OCI-LY1 (cell line): ENCODE measurements around the gene NID2.

Experiments used
- H2AFZ ChIP-seq: fragments of 200-600 bp; sonication (generic), shearing (Covaris generic); 2 replicates; pipeline ENCODE4 v1.6.0; 2014; ENCODE audit warnings: antibody characterized with exemption, mild to moderate bottlenecking, low read length
- H3F3A ChIP-seq: fragments of 200-600 bp; sonication (generic), shearing (Covaris generic); 2 replicates; pipeline ENCODE4 v1.6.0; 2014; ENCODE audit warnings: mild to moderate bottlenecking, antibody characterized with exemption, low read length, moderate library complexity; ENCODE audit not compliant: insufficient read depth
- H3K27ac ChIP-seq: fragments of 200-600 bp; sonication (generic); 2 replicates; pipeline ENCODE4 v1.5.1; 2014; ENCODE audit warnings: low read length, mixed run types, mild to moderate bottlenecking, low read depth; ENCODE audit not compliant: poor library complexity, severe bottlenecking
- H3K27me3 ChIP-seq: fragments of 200-600 bp; sonication (generic); 2 replicates; pipeline ENCODE4 v1.6.0; 2014; ENCODE audit warnings: antibody characterized with exemption, mild to moderate bottlenecking, low read length, moderate library complexity; ENCODE audit not compliant: insufficient read depth
- H3K36me3 ChIP-seq: fragments of 200-600 bp; sonication (generic); 2 replicates; pipeline ENCODE4 v1.6.1; 2014; ENCODE audit warnings: mild to moderate bottlenecking, antibody characterized with exemption, low read length, moderate library complexity, mixed read lengths; ENCODE audit not compliant: insufficient read depth
- H3K4me1 ChIP-seq: fragments of 200-600 bp; sonication (generic); 2 replicates; pipeline ENCODE4 v1.5.1; 2014; ENCODE audit warnings: mild to moderate bottlenecking, low read length, moderate library complexity; ENCODE audit not compliant: insufficient read depth, severe bottlenecking
- H3K4me2 ChIP-seq: fragments of 200-600 bp; sonication (generic), shearing (Covaris generic); 2 replicates; pipeline ENCODE4 v1.6.1; 2014; ENCODE audit warnings: low read length
- H3K4me3 ChIP-seq: fragments of 200-600 bp; sonication (generic); 2 replicates; pipeline ENCODE4 v1.5.1; 2014; ENCODE audit warnings: low read length, low read depth, mild to moderate bottlenecking, mixed read lengths; ENCODE audit not compliant: poor library complexity, severe bottlenecking
- H3K79me2 ChIP-seq: fragments of 200-600 bp; shearing (Covaris generic); 2 replicates; pipeline ENCODE4 v1.6.1; 2016; ENCODE audit warnings: mixed run types, low read length, mixed read lengths; ENCODE audit not compliant: insufficient read depth
- H3K9ac ChIP-seq: fragments of 200-600 bp; sonication (generic), shearing (Covaris generic); 2 replicates; pipeline ENCODE4 v1.6.1; 2014; ENCODE audit warnings: mild to moderate bottlenecking, low read length, mixed read lengths
- H3K9me2 ChIP-seq: fragments of 200-600 bp; sonication (generic), shearing (Covaris generic); 2 replicates; pipeline ENCODE4 v1.6.1; 2014; ENCODE audit warnings: low read depth, mild to moderate bottlenecking, low read length, mixed read lengths
- H3K9me3 ChIP-seq: fragments of 200-600 bp; shearing (Covaris generic); 2 replicates; pipeline ENCODE4 v1.6.1; 2014; ENCODE audit warnings: low read length, mixed read lengths
- H4K20me1 ChIP-seq: fragments of 200-600 bp; sonication (generic), shearing (Covaris generic); 2 replicates; pipeline ENCODE4 v1.6.0; 2016; ENCODE audit warnings: mild to moderate bottlenecking, low read length; ENCODE audit not compliant: insufficient read depth
- CTCF ChIP-seq: fragments of 200-600 bp; sonication (generic), shearing (Covaris generic); IDR thresholded peaks from 2 replicates; pipeline ENCODE4 v1.5.1; 2017; ENCODE audit warnings: mild to moderate bottlenecking, antibody characterized with exemption, low read length, moderate library complexity, mixed read lengths
- EZH2 ChIP-seq: fragments of 200-600 bp; sonication (generic), shearing (Covaris generic); IDR thresholded peaks from 2 replicates; pipeline ENCODE4 v1.8.0; 2017; ENCODE audit warnings: borderline replicate concordance, mixed run types, mild to moderate bottlenecking, antibody characterized with exemption, low read length, moderate library complexity, mixed read lengths

Gene NID2

GRCh38 chr14:52063052-52063462, 5.8 kb downstream of the NID2 start:
- Histone ChIP-seq H3K4me2 (no peak overlapping the region), H3K36me3 (no peaks in the 10 kb centered on the region), H4K20me1 (no peaks in the 10 kb centered on the region), H3F3A (no peaks in the 10 kb centered on the region), H3K4me1 (no peaks in the 10 kb centered on the region), H3K9me2 (no peaks in the 10 kb centered on the region), H3K79me2 (no peaks in the 10 kb centered on the region), H3K27me3 (no peaks in the 10 kb centered on the region), H3K4me3 (no peak overlapping the region), H3K27ac (no peak overlapping the region), H2AFZ (no peak overlapping the region), H3K9ac (no peak overlapping the region), H3K9me3 (no peaks in the 10 kb centered on the region)
- TF ChIP-seq EZH2: no peak
- TF ChIP-seq CTCF: no peak

DNA sequence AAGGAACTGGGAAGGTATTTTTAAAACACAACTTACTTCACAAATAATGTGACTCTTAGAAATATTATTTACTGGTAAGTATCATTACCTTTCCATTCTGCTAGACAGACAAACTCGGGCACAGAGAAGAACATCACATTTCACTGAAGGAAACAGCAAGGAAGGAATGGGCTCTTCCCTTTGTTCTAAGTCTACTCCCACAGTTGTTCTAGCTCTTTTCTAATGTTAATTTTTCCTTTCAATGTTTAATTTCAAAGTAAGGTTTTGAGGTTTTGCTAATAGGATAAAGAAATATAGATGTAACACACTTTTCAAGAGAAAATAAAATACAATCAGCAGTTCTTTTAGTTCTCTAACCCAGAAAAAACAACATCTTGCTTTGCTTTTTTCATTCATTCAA, 7.0 kb downstream of the NID2 start:
- H3K4me2 ChIP-seq: no peak overlapping the region
- H4K20me1 ChIP-seq: no peaks in the 10 kb centered on the region
- H3K79me2 ChIP-seq: no peaks in the 10 kb centered on the region
- H3K9ac ChIP-seq: no peak overlapping the region
- no peaks in the 10 kb centered on the region for H3K9me3 ChIP-seq
- no peaks in the 10 kb centered on the region for H3F3A ChIP-seq
- H3K27ac ChIP-seq: no peak overlapping the region
- H3K36me3 ChIP-seq: no peaks in the 10 kb centered on the region
- no peaks in the 10 kb centered on the region for H3K9me2 ChIP-seq
- no peaks in the 10 kb centered on the region for H3K4me1 ChIP-seq
- no peak for TF ChIP-seq CTCF
- no peak for TF ChIP-seq EZH2
- H3K4me3 ChIP-seq: no peak overlapping the region
- no peak overlapping the region for H2AFZ ChIP-seq
- H3K27me3 ChIP-seq: no peaks in the 10 kb centered on the region

DNA sequence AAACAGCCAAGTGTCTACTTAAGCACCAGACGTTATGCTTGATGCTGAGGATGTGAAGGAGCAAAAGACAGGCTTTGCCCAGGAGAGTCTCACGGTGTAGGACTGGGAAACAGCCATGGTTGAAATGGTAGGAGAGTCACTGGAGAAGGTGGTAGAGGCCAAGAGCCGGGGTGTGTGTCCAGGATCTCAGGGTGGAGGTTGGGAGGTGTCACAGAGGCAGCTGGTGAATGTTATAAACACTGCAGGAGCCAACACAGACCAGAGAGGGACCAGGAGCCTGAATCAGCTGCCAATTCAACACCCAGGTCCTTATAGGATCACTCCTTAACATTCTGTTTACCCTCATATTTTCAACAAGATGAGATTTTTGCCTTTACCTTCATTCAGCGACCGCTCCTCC, 7.5 kb downstream of the NID2 start:
- no peaks in the 10 kb centered on the region for H3K27me3 ChIP-seq
- H3K4me1 ChIP-seq: no peaks in the 10 kb centered on the region
- no peak overlapping the region for H3K27ac ChIP-seq
- H3K9ac ChIP-seq: no peak overlapping the region
- no peak overlapping the region for H2AFZ ChIP-seq
- no peaks in the 10 kb centered on the region for H3K79me2 ChIP-seq
- H3K4me3 ChIP-seq: no peak overlapping the region
- H3K9me2 ChIP-seq: no peaks in the 10 kb centered on the region
- no peaks in the 10 kb centered on the region for H3K9me3 ChIP-seq
- no peaks in the 10 kb centered on the region for H3K36me3 ChIP-seq
- H4K20me1 ChIP-seq: no peaks in the 10 kb centered on the region
- H3K4me2 ChIP-seq: no peak overlapping the region
- no peak for TF ChIP-seq CTCF
- TF ChIP-seq EZH2: no peak
- no peaks in the 10 kb centered on the region for H3F3A ChIP-seq
